ENCODE data around the gene MPPED1.

The MPPED1 gene

DNA sequence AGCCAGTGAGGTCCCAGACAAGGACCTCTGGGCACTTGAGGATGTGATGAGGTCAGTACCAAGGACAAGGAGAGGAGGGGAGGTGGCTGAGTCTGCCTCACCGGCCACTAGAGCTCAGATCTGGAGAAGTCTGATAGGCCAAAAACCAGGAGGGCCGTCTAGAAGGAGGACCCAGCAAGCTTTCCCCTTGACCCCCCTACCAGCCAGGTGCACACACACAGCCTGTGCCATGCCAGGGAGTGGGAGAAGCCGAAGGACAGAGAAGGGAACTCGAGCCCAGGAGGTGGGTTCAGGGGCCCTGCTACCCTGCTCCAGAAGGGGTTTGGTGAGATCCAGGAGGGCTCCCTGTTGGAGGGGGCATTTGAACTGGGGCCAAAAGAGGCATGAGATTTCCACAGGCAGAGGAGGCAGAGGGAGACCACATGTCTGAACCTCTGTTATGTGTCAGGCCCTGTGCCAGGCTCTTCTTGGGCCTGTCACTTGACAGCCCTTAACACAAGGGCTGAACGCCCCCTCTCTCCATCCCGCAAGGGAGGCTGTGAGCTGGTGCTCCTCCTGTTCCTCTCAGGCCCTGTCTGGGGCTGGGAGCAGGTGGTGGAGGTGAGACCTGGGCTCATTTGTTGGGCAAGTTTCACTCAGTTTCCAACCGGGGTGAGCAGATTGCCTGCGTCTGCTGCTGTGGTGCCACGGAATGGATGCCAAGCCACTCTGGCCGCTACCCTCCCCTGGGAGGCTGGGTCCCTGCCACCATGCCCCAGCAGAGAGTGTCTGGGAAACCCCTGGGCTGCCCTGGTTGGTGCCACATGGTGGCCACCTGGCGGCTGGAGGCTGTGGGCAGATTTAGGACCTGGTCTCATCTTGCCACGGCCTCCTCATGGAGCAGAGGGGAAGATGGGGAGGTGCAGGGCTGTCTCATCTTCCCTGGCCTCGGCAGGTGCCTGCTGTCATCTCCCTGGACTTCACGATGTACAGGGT is 65.2 kb downstream of the MPPED1 start:
- no peak for DNase-seq (ENCODE audit: low read depth)

DNA sequence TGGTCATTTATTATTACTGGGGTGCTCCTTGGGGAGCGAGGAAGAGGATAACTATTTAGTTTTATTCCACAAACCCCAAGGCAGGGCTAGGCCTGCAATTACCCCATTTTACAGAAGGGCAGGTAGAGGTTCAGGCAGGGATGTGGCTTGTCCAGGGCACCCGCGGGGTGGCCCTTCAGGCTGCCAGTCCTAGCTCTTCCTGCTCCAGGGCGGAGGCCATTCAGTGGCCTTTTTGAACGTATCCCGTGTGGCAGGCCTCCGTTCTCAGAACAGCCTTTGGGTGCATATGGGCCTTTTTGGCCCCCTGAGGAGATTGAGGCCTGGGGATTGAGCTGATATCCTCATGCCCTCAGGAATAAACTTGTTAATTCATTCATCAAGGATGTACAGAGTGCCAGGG is 66.2 kb downstream of the MPPED1 start:
- DNase-seq (ENCODE audit: low read depth) = no peak

DNA sequence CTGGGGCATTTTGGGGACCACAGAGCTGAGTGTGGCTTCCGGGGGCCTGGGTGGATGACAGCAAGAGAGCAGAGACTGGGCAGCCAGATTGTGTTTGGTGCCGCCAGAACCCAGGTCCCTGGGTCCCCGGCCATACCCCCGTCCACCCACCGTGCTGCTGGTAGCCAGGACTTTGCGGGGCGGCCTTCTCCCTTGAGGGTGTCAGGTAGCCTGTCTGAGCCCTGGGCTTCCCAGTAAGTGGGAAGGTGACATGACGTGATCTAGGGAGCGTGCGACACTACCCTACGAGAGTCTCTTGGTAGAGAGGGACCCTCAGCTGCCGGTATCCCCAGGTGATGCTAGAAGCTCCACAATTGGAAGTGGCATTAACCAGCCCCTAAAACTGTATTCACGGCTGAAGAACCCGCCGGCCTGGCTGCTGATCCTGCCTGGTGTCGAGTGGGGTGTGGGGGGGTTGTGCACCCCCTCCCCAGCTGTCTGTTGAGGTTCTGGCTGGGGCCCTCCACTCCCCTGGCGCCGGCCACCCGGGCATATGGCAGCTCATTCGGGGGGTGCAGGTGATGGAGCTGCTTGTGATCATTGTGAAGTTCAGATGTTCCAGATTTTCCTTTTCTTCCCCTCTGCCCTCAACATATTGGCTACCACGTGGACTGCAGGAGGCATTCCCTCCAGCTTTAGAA is 66.9 kb downstream of the MPPED1 start:
- no peak for DNase-seq (ENCODE audit: low read depth)

DNA sequence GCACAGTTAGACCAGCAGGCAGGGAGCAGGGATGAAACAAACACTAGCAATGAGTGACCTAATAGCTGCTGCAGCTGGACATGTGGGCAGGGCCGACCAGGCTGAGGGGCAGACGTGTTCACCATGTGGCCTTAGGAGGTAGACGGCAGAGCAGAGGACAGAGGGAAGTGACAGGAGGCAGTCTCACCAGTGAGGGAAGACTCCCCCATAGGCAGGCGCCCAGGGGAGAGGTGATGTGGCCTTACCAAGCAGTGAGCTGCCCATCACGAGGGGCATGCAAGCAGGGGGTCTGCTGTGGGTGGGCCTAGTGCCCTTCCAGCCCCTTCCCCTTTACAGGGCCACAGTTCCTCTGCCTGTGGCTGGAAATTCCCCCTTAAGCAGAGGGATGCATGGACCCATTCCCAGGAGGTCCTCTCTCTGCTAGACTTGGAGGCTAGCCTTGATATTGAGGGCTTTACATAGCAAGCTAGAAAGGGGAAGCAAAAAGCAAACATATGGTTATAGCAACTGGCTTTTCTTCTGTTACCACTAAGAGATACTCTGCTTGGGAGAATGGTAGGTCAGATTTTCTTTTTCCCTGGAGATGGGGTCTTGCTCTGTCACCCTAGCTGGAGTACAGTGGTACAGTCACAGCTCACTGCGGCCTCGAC is 67.6 kb downstream of the MPPED1 start:
- no peak for DNase-seq (ENCODE audit: low read depth)

DNA sequence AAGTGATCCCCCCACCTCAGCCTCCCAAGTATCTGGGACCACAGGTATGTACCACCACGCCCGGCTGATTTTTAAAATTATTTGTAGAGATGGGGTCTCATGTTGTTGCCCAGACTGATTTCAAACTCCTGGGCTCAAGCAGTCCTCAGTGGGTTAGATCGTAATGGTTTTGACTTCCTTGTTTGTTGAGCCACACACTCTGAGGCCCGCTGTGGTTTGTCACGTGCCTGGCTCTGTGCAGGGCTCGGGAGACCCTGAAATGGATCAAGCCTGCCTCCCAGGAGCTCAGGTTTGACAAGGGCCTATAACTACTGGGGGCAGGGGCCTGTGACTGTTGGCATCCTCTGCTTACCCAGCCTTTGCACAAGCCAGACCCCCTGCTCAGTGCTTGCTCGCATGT is 68.1 kb downstream of the MPPED1 start:
- DNase-seq (ENCODE audit: low read depth) = no peak

DNA sequence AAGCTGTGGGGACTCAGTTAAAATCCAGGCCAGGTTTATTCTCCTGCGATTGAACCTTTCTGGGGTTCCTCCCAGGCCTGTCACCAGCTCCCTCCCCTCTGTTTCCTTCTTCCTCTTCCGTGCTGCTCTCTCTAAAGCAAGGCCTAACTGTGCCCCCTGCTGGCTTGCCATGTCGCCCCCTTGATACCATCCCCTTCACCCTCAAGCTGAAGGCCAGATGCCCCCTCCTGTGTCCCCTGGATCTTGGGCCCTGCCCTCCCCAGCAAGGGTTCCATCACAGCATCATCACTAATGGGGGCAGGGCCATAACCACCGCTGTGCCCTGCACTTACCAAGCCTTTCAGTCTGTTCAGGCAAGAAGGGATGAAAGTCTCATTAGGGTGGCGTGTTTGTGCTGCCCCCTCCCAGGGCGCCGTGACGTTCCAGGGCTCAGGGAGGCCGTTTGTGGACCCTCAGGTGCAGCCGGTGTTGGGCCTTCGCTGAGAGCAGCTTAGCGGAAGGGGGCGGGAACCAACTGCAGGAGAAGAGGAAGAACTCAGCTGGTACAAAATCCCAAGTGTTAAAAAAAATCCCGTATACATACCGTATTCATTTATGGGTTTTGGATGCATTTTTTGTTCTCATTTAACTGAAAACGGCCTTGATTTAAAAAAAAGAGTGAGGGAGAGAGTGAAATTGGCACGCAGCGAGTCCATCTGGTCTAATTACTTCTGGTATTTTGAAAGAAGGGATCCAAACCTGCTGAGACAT is 69.9 kb downstream of the MPPED1 start:
- no peak for DNase-seq (ENCODE audit: low read depth)

DNA sequence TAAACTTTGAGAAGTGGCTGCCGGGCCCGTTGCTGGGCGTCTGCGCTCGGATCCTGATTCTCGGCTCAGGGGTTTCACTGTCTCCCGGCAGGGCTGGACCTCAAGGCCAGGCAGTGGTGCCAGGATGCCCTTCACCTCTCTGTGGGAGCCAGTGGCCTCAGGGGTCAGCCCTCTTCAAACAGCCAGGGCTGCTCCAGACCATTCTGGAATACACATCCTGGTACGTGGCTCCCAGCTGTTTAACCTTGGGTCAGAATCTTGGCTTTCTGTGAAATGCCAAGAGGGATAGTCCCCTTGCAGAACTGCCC is 70.5 kb downstream of the MPPED1 start:
- DNase-seq (ENCODE audit: low read depth) = no peak

DNA sequence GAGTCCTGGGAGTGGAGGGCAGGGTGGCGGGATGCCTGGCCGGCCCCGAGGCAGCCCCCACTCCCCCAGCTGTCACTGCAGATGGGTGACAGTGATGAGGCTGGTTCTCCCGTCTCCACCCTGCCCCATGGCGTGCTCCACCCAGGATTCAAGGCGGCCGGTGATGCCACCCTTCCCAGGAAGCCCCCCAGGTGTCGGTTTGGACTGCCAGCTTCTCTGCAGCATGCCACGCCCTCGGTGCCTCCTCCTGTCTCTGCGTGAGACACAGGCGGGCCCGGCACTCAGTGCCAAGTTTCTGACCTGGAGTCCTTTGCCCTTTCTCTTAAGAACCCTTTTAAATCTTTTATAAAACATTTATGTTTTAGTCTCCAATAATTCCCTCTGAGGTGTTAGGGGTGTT is 71.5 kb downstream of the MPPED1 start:
- DNase-seq (ENCODE audit: low read depth) = no peak

DNA sequence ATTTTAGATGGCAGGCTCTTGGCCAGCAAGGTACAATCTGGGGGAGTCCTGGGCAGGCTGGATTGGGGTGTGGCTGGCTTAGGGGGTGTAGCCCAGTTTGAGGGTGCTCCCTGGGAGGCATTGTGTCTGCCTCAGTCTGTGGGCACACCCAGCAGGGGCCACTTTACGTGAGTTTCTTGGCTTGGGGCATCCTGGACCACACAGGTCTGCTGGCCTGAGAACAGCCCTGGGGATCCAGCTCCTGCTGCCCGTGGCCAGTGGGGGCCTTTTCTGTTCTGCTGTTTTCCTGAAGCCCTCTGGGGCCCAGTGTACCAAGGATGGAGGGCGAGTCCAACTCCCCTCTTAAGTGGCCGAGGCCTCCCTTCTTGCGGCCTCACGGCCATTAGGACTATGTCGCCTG is 71.9 kb downstream of the MPPED1 start:
- no peak for DNase-seq (ENCODE audit: low read depth)

DNA sequence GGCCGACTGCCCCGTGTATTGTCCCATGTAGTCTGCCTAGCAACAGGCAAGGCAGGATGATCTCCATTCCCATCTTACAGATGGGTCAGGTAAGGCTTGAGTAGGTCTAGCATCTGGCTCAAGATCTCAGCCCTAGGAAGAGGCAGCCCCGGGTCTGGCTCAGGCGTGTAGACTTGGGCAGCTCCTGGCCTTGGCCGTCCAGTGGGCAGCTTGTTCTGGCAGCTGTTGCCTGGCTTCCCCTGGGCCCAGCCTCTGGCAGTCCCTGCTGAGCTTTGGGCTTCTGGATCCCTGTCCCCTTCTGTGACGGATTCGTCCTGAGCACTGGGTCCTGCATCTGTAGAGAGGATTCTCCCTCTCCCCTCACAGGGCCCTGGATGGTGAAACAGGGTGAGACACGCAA is 72.4 kb downstream of the MPPED1 start:
- no peak for DNase-seq (ENCODE audit: low read depth)

DNA sequence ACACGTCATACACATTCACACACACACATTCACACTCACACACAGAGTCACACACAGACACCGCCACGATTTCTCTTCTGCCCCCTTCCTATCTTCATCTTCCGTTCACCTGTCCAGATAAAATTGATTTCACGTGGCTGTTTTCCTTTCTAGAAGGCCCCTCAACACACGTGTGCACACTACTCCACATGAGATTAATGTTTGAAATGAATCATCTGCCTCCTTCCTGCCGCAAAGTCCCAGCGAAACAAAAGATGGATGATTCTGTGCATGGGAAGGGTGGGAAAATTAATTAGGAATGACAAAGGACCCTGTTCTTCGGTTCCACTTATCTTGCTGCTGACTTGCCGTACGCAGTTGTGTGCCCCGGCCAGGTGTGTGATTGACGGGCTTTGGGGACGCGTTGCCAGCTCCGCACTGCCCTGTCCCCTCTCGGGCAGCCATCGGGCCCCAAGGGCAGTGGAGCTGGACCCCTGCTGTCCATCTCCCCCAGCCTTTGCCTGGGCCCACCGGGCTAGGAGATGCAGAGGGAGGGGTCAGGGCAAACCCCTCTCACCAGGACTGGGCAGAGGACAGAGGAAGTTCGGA is 73.8 kb downstream of the MPPED1 start:
- DNase-seq (ENCODE audit: low read depth) = no peak

DNA sequence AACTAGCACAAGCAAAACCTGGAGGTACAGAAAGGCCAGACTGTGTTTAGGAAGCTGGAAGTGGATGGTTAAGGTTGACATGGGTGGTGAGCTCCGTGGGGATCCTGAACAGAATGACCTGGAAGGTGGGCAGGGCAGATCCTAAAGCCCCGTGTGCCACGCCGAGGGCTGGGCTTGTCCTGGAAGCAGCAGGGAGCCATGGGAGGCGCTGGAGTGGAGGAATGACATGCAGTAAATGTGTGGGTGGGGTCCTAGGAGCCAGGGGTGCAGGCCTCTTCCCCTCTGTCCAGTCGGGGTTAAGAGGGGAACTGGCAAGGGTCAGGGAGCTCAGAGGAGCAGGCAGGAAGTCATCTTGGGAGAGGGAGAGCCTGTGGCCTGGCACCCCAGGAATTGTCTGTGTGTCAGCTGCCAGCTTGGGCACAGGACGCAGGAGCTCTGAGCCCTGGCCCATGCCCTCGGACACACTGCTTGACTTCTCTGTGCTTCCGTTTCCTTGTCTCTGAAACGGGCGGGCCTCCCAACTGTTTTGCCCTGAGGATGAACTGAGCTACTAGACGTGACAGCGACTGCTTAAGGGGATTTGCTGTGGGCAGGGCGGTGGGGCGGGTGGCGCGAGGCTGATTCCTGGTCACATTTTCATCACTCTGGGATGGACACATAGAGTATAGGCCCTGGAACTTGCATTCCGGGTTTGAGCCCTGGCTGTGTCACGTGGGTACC is 75.7 kb downstream of the MPPED1 start:
- no peak for DNase-seq (ENCODE audit: low read depth)

DNA sequence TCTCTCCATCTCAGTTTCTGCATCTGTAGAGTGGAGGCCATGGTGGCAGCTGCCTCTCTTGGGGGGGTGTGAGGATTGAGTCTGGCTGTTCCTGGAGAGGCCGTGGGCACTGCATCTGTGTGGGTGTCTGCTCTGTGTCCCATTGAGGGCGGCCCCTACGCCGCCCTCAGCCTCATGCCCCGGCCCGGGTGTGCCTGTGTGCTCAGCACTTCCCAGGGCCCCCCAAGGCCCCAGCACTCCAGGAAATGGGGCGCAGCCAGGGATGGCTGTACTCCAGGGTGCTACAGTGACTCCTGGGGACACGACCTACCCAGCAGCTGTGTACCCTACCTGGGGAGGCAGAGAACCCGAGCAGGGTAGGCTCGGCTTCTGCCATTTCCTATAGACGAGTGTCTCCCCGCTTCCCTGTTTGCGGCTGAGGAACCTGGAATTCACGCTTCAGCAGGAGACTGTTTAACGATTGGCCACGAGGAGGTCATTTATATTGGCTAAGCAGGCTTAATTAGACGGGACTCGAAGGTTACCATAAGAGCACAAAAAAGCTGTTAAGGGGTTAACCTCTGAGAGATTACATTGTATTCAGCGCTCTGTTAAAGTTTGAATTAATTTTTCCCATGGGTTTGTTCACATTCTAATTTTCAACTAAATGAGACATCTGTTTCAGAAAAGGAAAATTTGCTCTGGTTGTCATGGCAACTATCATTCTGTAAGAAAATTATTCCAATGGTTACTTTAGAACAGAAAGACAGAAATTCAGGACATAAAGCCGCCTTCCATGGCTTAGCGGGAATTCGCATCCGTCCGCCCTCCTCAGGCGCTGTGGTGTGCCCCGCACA is 76.4 kb downstream of the MPPED1 start:
- no peak for DNase-seq (ENCODE audit: low read depth)

DNA sequence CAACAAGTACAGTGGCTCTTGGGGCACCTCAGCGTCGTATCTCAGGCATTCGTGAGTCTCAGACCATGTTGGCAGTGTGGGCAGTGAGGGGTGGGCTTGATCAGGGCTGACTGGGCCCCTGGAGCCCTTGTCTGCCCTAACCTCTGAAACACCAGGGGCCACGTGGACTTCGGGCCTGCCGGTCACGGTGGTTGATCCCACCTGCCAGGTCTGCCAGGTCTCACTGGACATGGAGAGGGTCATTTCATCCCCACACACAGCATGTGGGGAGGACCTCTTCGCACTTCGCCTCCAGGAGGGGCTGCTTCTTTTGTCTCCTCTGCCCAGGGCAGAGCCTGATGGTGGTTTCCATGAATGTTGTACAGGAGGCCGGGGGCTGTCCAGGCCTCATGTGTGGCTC is 77.1 kb downstream of the MPPED1 start:
- no peak for DNase-seq (ENCODE audit: low read depth)

DNA sequence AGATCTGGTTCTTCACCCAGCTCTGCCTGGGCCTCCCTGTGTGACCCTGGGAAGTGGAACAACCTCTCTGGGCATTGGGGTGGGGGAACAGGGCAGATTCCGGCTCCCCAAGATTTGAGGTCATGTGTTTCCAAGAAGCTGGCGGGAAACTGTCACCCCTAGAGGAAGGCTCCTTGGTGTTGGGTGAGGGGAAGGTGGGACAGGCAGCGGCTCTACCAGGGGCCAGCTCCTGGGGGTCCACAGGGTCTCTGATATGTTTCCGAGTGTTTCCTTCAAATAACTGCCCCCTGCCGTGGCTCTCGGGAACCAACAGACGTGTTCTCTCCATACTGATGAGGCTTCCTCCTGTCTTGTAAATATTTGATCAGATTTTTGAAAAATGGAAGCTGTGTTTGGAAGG is 78.5 kb downstream of the MPPED1 start:
- no peak for DNase-seq (ENCODE audit: low read depth)

DNA sequence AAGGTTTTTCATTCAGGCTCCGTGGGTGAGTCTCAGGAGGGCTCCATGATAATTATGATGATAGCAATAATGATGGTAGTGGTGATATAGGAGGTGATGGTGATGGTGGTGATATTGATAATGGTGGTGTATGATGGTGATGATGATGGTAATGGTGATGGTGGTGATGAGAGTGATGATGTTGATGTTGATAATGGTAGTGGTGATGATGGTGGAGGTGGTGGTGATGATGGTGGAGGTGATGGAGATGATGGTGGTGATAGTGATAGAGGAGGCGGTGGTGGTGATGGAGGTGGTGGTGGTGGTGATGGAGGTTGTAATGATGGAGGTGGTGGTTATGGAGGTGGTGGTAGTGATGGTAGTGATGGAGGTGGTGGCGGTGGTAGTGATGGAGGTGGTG is 79.4 kb downstream of the MPPED1 start:
- DNase-seq (ENCODE audit: low read depth) = no peak

DNA sequence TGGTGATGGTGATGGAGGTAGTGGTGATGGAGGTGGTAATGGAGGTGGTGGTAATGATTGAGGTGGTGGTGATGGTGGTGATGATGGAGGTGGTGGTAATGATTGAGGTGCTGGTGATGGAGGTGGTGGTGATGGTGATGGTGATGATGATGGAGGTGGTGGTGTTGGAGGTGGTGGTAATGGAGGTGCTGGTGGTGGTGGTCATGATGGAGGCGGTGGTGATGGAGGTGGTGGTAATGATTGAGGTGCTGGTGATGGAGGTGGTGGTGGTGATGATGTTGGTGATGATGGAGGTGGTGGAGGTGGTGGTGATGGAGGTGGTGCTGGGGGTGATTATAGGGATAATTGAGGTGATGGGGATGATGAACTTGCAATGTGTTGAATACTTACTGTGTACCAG is 79.9 kb downstream of the MPPED1 start:
- DNase-seq (ENCODE audit: low read depth) = no peak

DNA sequence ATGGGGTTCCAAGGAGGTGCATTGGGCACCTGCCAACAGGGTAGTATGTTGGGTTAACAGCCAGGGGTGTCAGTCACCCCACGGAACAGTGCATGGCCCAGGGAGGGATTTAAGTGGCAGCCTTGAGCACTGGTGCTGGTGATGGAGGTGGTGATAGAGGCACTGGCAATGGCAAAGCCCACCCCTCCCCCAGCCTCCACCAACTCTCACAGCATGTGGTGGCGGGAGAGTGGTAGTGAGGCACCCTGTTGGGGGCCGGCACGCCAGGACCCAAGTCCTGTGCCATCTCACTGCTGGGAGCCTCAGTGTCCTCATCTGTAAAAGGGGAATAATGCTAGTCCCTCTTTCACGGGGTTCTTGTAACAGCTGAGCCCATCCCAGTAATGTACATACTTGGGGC is 81.5 kb downstream of the MPPED1 start:
- no peak for DNase-seq (ENCODE audit: low read depth)

DNA sequence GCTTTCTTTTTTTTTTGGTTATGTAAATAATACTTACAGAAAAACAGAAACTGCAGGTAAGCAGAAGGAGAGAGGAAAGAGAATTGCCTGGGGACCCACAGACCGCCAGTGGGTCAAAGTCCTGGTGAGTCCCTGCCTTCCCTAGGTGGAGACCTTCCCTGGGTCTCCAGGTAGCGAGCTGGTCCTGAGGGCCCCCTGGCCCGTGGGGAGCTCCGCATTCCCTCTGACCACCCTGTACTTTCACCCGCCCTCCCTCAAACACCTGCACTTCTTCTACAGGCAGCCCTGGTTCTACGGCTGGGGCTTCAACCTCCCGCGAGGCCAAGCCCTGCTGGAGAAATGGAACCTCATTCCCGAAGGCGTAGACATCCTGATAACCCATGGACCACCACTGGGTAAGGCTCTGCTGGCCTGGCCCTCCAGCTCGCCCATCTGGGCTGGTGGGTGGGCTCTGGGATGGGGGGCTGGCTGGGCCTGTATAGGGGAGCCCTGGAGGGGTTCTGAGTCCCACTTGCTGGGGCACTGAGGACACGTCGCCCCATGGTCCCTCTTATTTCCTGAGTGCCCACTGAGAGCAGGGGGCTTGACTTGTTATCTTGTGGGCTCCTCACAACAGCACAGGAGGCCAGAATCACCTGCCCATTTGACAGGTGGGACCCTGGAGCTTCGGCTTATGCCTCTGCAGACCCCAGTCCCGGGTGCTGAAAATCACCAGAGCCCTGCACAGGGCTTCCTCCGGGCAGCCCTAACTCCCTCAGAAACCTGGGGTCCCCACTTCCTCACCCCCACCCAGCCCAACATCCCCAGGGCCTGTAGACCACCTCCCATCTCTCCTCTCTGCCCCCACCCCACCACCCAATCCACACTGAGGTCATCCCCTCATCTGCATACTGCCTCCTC is 86.4 kb downstream of the MPPED1 start:
- DNase-seq (ENCODE audit: low read depth) = no peak
